NOMO-1 (cell line): ENCODE results near the gene PRPSAP1.

Experiments used
- DNase-seq, 2 experiments: peaks; one replicate each; lab custom pipeline; 2025; ENCODE audit not compliant: unreplicated experiment in 2 of 2; lab: John Stamatoyannopoulos, UW

Gene PRPSAP1

GRCh38 chr17:76353599-76354316 is at the start of gene PRPSAP1:
Gene PRPSAP1, minus strand, starts transcription at chr17:76353916. Its CDS starts 213 bp downstream, at chr17:76353703.
- peak; percentile 87 to 90 for DNase-seq

GRCh38 chr17:76402711-76403110 is 49.0 kb upstream of the PRPSAP1 start:
- DNase-seq = no peak

- no peak for DNase-seq
Measured at GRCh38 chr17:76399175-76400172, 45.8 kb upstream of the PRPSAP1 start.

GRCh38 chr17:76398523-76399174 is 44.9 kb upstream of the PRPSAP1 start:
- DNase-seq = no peak

GRCh38 chr17:76397687-76398522 is 44.2 kb upstream of the PRPSAP1 start:
- peak; percentile 17 to 48 for DNase-seq

GRCh38 chr17:76397184-76397583 is 43.5 kb upstream of the PRPSAP1 start:
- no peak for DNase-seq

GRCh38 chr17:76395980-76396379 is 42.3 kb upstream of the PRPSAP1 start:
- no peak for DNase-seq

- DNase-seq = no peak
Measured at GRCh38 chr17:76394166-76394565, 40.5 kb upstream of the PRPSAP1 start.

- no peak for DNase-seq
Measured at GRCh38 chr17:76391200-76391715, 37.5 kb upstream of the PRPSAP1 start.

GRCh38 chr17:76390003-76390421 is 36.3 kb upstream of the PRPSAP1 start:
- DNase-seq = no peak

- DNase-seq = no peak
Measured at GRCh38 chr17:76388966-76389888, 35.5 kb upstream of the PRPSAP1 start.

- no peak for DNase-seq
Measured at GRCh38 chr17:76386966-76387765, 33.5 kb upstream of the PRPSAP1 start.

- DNase-seq = peak; percentile 75 to 77
Measured at GRCh38 chr17:76385892-76386786, 32.4 kb upstream of the PRPSAP1 start.

GRCh38 chr17:76384987-76385891 is 31.5 kb upstream of the PRPSAP1 start:
- DNase-seq = peak in 1 of 2 experiments; percentile 8

GRCh38 chr17:76384222-76384986 is 30.7 kb upstream of the PRPSAP1 start, which contains the start of gene SPHK1:
Gene SPHK1, plus strand, starts transcription at chr17:76384609. Its CDS starts 1,036 bp downstream, at chr17:76385645.
- DNase-seq = peak; percentile 75 to 80
